Upper lobe of left lung (tissue), 6 donors: ENCODE measurements around the gene SCARB2. TPM values are rescaled to one million over a fixed set of nuclear protein-coding genes. Genes with fewer than 3 reads are reported as not detected.

ENCODE experiments used
- ATAC-seq, 2 donors: fragments of 200-7000 bp; cut with Tn5 transposase; one replicate each; pipeline ENCODE4 v1.9.1; 2022; ENCODE audit warnings: mild to moderate bottlenecking in 2 of 2, moderate library complexity in 2 of 2; ENCODE audit not compliant: low FRiP score in 2 of 2
- DNase-seq, 2 donors: peaks; one replicate each; pipeline ENCODE4 v3.0.0-alpha.2; 2019 to 2020
- H3K27ac ChIP-seq, 4 donors: fragments of 200-600 bp; sonication (generic); one replicate each; pipeline ENCODE4 v1.5.1; 2016 to 2019
- H3K27me3 ChIP-seq, 4 donors: fragments of 200-600 bp; sonication (generic); one replicate each; pipeline ENCODE4 v1.5.1; 2017 to 2019
- H3K36me3 ChIP-seq, 4 donors: fragments of 200-600 bp; sonication (generic); one replicate each; pipeline ENCODE4 v1.5.1; 2016 to 2019
- H3K4me1 ChIP-seq, 4 donors: fragments of 200-600 bp; sonication (generic); one replicate each; pipeline ENCODE4 v1.5.1; 2018 to 2019
- H3K4me3 ChIP-seq, 4 donors: fragments of 200-600 bp; sonication (generic); one replicate each; pipeline ENCODE4 v1.5.1; 2017 to 2019; ENCODE audit warnings: mild to moderate bottlenecking in 2 of 4, moderate library complexity in 1 of 4
- H3K9me3 ChIP-seq, 4 donors: fragments of 200-600 bp; sonication (generic); one replicate each; pipeline ENCODE4 v1.5.1; 2018 to 2019
- CTCF ChIP-seq, 6 experiments: fragments of 450-650 bp in 4 of 6; fragments of 200-600 bp in 2 of 6; sonication (generic) in 2 of 6; IDR thresholded peaks; one replicate each; pipeline ENCODE4 v1.5.1; 2016 to 2019; ENCODE audit warnings: antibody characterized with exemption in 6 of 6
- EP300 ChIP-seq, 4 donors: sonication (generic); formaldehyde crosslinking; IDR thresholded peaks; one replicate each; pipeline ENCODE4 v1.5.1; 2017; ENCODE audit warnings: antibody characterized with exemption in 4 of 4, control low read depth in 2 of 4
- POLR2A ChIP-seq, 4 donors: fragments of 450-650 bp; IDR thresholded peaks; one replicate each; pipeline ENCODE4 v1.5.1; 2016 to 2017; ENCODE audit warnings: antibody characterized with exemption in 4 of 4, mild to moderate bottlenecking in 2 of 4
- POLR2AphosphoS5 ChIP-seq, 2 donors: sonication (generic); formaldehyde crosslinking; IDR thresholded peaks; one replicate each; pipeline ENCODE4 v1.5.1; 2017; ENCODE audit warnings: antibody characterized with exemption in 2 of 2
- WGBS, 2 donors: methylation state at CpG; one replicate each; pipeline ENCODE4 v1.1.5; 2017 to 2018; 5-methylcytosine and 5-hydroxymethylcytosine counted together
- total RNA-seq, 6 donors: library from RNA; depleted of rRNA in 4 of 6; stranded (reverse); fragments of >200 nt in 4 of 6; gene quantifications; one replicate each; pipeline versions ENCODE4 v1.1.0 to v1.2.1, GENCODE V29; 2016 to 2021
- donor health status: DM: no; HTN: no; CAD: no; lungs with moderate emphysema.
- donor health status: DM: no; HTN: yes; CAD: no; lungs with severe emphysema.

The SCARB2 gene
- 100 to 1,000 TPM; 103 to 190 (median 174) TPM for total RNA-seq

- DNase-seq: peak; percentile 91 to 98
- Histone ChIP-seq H3K9me3 (no peaks in the 10 kb centered on the region), H3K36me3 (no peaks in the 10 kb centered on the region), H3K4me1 (peaks cover 59 to 85% (median 74%) of the 10 kb centered on the region in 4 donors), H3K27me3 (no peaks in the 10 kb centered on the region), H3K4me3 (peak within 1 kb of the TSS; percentile 65 to 89 (median 82)), H3K27ac (peak within 1 kb of the TSS; percentile 92 to 99 (median 97))
- TF ChIP-seq EP300 (IDR thresholded peaks at IDR 0.05) (peak in 1 of 4 donors; percentile 29), POLR2AphosphoS5 (IDR thresholded peaks at IDR 0.05) (peak in 1 of 2 donors; percentile 82), POLR2A (IDR thresholded peaks at IDR 0.05) (peak in 3 of 4 donors; percentile 69 to 96 (median 85)), CTCF (IDR thresholded peaks at IDR 0.05) (peak in 3 of 6 experiments; percentile 13 to 32 (median 15))
- WGBS, 2 donors: 0% methylated on average over 83 of the region's 94 CpGs; no CpG with 5 or more reads in 1 of the 2 donors
- ATAC-seq: peak; percentile 92 to 97
These were observed at the start of gene SCARB2 for GRCh38 chr4:76213415-76214176. TSS of gene SCARB2 (minus strand) at chr4:76213824. CDS start at chr4:76213543, 281 bp downstream.

- 0 to 64% methylated on average over 1 of the region's 1 CpG for WGBS, 2 donors
- Histone ChIP-seq H3K9me3 (no peaks in the 10 kb centered on the region), H3K4me3 (no peak overlapping the region), H3K27ac (no peak overlapping the region), H3K4me1 (no peaks in the 10 kb centered on the region), H3K27me3 (no peaks in the 10 kb centered on the region), H3K36me3 (no peaks in the 10 kb centered on the region)
- TF ChIP-seq POLR2AphosphoS5 (IDR thresholded peaks at IDR 0.05) (no peak), CTCF (IDR thresholded peaks at IDR 0.05) (no peak), POLR2A (IDR thresholded peaks at IDR 0.05) (no peak), EP300 (IDR thresholded peaks at IDR 0.05) (no peak)
- DNase-seq: no peak
- no peak for ATAC-seq
These were observed 46.9 kb upstream of the SCARB2 start for GRCh38 chr4:76260571-76260970.

- Histone ChIP-seq H3K27ac (no peak overlapping the region), H3K36me3 (no peaks in the 10 kb centered on the region), H3K4me3 (no peak overlapping the region), H3K27me3 (no peaks in the 10 kb centered on the region), H3K9me3 (no peaks in the 10 kb centered on the region), H3K4me1 (no peaks in the 10 kb centered on the region)
- DNase-seq (no peak), ATAC-seq (no peak)
- 93 to 99% methylated on average over 3 of the region's 3 CpGs for WGBS, 2 donors
- TF ChIP-seq POLR2A (IDR thresholded peaks at IDR 0.05): no peak
- no peak for TF ChIP-seq POLR2AphosphoS5 (IDR thresholded peaks at IDR 0.05)
- no peak for TF ChIP-seq EP300 (IDR thresholded peaks at IDR 0.05)
- TF ChIP-seq CTCF (IDR thresholded peaks at IDR 0.05): no peak
These were observed 44.2 kb upstream of the SCARB2 start for GRCh38 chr4:76257824-76258223.

GRCh38 chr4:76256968-76257367 lies 43.3 kb upstream of the SCARB2 start:
- H3K4me3 ChIP-seq: no peak overlapping the region
- 75 to 88% methylated on average over 1 of the region's 1 CpG for WGBS, 2 donors
- ATAC-seq: no peak

More at GRCh38 chr4:76256968-76257367, 43.3 kb upstream of the SCARB2 start:
- Histone ChIP-seq H3K27ac (no peak overlapping the region), H3K36me3 (no peaks in the 10 kb centered on the region), H3K4me1 (peaks cover 0 to 4% (median 2%) of the 10 kb centered on the region in 4 donors), H3K9me3 (no peaks in the 10 kb centered on the region), H3K27me3 (no peaks in the 10 kb centered on the region)
- no peak for DNase-seq
- no peak for TF ChIP-seq POLR2AphosphoS5 (IDR thresholded peaks at IDR 0.05)
- TF ChIP-seq EP300 (IDR thresholded peaks at IDR 0.05): no peak
- no peak for TF ChIP-seq POLR2A (IDR thresholded peaks at IDR 0.05)
- no peak for TF ChIP-seq CTCF (IDR thresholded peaks at IDR 0.05)
